ENCODE measurements around the gene INSM1. TPM values are rescaled to one million over a fixed set of nuclear protein-coding genes. Genes with fewer than 3 reads are reported as not detected.

Gene INSM1
- total and polyA plus RNA-seq, 9 donors: 0.02 TPM; not detected in 8

GRCh38 chr20:20404633-20405032 is 36.7 kb downstream of the INSM1 start:
- Histone ChIP-seq H3K4me3 (no peak overlapping the region), H3K9me3 (no peaks in the 10 kb centered on the region), H3K4me1 (ENCODE audit: insufficient read depth) (no peaks in the 10 kb centered on the region), H3K36me3 (no peaks in the 10 kb centered on the region), H3K27me3 (no peaks in the 10 kb centered on the region), H3K27ac (no peak overlapping the region)
- intact Hi-C loops (cut with DNase I): loop anchor here in 1 of 4 donors (10.0 kb wide), 1 partner anchor 60 kb away; no protein-coding TSS in a partner anchor
- 70 to 86% (median 82%) methylated on average over 5 of the region's 5 CpGs for WGBS, 3 donors
- TF ChIP-seq CTCF (IDR thresholded peaks at IDR 0.05) (no peak), POLR2A (IDR thresholded peaks at IDR 0.05) (no peak), EP300 (IDR thresholded peaks at IDR 0.05) (no peak)
- DNase-seq: no peak

GRCh38 chr20:20405623-20406022 is 37.7 kb downstream of the INSM1 start:
- intact Hi-C loops (cut with DNase I): loop anchor here in 1 of 4 donors (10.0 kb wide), 1 partner anchor 59 kb away; no protein-coding TSS in a partner anchor
- no peak for TF ChIP-seq POLR2A (IDR thresholded peaks at IDR 0.05)
- no peak for TF ChIP-seq EP300 (IDR thresholded peaks at IDR 0.05)
- Histone ChIP-seq H3K4me3 (no peak overlapping the region), H3K27ac (no peak overlapping the region), H3K9me3 (no peaks in the 10 kb centered on the region), H3K27me3 (no peaks in the 10 kb centered on the region), H3K4me1 (ENCODE audit: insufficient read depth) (peaks cover under 1% of the 10 kb centered on the region), H3K36me3 (no peaks in the 10 kb centered on the region)
- DNase-seq: no peak
- WGBS, 3 donors: 91 to 93% (median 92%) methylated on average over 10 of the region's 10 CpGs

- intact Hi-C loops (cut with DNase I): loop anchor here in 1 of 4 donors (10.0 kb wide), 1 partner anchor 58 kb away; no protein-coding TSS in a partner anchor
- no peak for TF ChIP-seq POLR2A (IDR thresholded peaks at IDR 0.05)
- TF ChIP-seq CTCF (IDR thresholded peaks at IDR 0.05): no peak
- no peak for TF ChIP-seq EP300 (IDR thresholded peaks at IDR 0.05)
- Histone ChIP-seq H3K36me3 (no peaks in the 10 kb centered on the region), H3K27ac (no peak overlapping the region), H3K4me3 (no peak overlapping the region), H3K27me3 (no peaks in the 10 kb centered on the region), H3K4me1 (ENCODE audit: insufficient read depth) (peaks cover 2% of the 10 kb centered on the region), H3K9me3 (no peaks in the 10 kb centered on the region)
- WGBS, 3 donors: 77 to 84% (median 81%) methylated on average over 2 of the region's 2 CpGs
- DNase-seq: no peak
Observed at GRCh38 chr20:20406306-20406705, 38.4 kb downstream of the INSM1 start.

- DNase-seq: no peak
- Histone ChIP-seq H3K4me1 (ENCODE audit: insufficient read depth) (peaks cover 2% of the 10 kb centered on the region), H3K36me3 (no peaks in the 10 kb centered on the region), H3K27me3 (no peaks in the 10 kb centered on the region), H3K4me3 (no peak overlapping the region), H3K9me3 (no peaks in the 10 kb centered on the region), H3K27ac (no peak overlapping the region)
- TF ChIP-seq POLR2A (IDR thresholded peaks at IDR 0.05) (no peak), CTCF (IDR thresholded peaks at IDR 0.05) (no peak), EP300 (IDR thresholded peaks at IDR 0.05) (no peak)
- intact Hi-C loops (cut with DNase I): loop anchor here in 1 of 4 donors (10.0 kb wide), 1 partner anchor 57 kb away; no protein-coding TSS in a partner anchor
- WGBS, 3 donors: 71 to 78% (median 78%) methylated on average over 6 of the region's 6 CpGs
Observed at GRCh38 chr20:20407891-20408805, 40.2 kb downstream of the INSM1 start.
